ENCODE results near the gene FAM89A. TPM values are rescaled to one million over a fixed set of nuclear protein-coding genes. Genes with fewer than 3 reads are reported as not detected.

Gene FAM89A
- total and polyA plus RNA-seq, 2 of the 8 experiments (the other 6 are each of a cell fraction or from before 2014, with no cell fraction given), result 2.1 to 2.2 TPM

GRCh38 chr1:231001892-231002291 lies 38.2 kb downstream of the FAM89A start (continued):
- TF ChIP-seq CHD7 (IDR thresholded peaks at IDR 0.05; ENCODE audit: insufficient replicate concordance, low read length), result no peak
